Astrocyte of the cerebellum (primary cell): ENCODE measurements around the gene CCSAP.

Experiments used
- DNase-seq: peaks from one replicate; pipeline ENCODE4 v3.0.0-alpha.2; 2011; ENCODE audit warnings: low read depth
- H3K4me3 ChIP-seq: 2 replicates; pipeline ENCODE4 v1.5.1; 2011; ENCODE audit warnings: mild to moderate bottlenecking, low read depth, low read length, moderate library complexity
- in situ Hi-C: cut with HindIII; loops from 2 replicates; pipeline ENCODE4 v1.10.0; 2017; ENCODE audit warnings: low sequenced_read_pairs
- TF ChIP-seq, protein P1 (sequence below): IDR thresholded peaks from 2 replicates; pipeline ENCODE4 v1.5.1; 2012; ENCODE audit warnings: low read length, low read depth, moderate library complexity, mild to moderate bottlenecking; ENCODE audit errors: missing control alignments

Gene CCSAP

DNA sequence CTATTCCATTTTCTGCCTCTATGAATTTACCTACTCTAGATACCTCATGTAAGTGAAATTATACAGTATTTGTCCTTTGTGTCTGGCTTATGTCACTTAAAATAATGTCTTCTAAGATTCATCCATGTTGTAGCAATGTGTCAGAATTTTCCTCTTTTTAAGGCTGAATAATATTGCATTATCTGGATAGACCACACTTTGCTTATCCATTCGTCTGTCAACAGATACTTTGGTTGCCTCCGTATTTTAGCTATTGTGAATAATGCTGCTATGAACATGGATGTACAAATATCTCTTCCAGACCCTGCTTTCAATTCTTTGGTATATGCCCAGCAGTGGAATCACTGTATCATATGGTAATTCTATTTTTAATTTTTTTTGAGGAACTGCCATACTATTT, 10.1 kb upstream of the CCSAP start:
- no peak overlapping the region for H3K4me3 ChIP-seq
- TF ChIP-seq, protein P1, sequence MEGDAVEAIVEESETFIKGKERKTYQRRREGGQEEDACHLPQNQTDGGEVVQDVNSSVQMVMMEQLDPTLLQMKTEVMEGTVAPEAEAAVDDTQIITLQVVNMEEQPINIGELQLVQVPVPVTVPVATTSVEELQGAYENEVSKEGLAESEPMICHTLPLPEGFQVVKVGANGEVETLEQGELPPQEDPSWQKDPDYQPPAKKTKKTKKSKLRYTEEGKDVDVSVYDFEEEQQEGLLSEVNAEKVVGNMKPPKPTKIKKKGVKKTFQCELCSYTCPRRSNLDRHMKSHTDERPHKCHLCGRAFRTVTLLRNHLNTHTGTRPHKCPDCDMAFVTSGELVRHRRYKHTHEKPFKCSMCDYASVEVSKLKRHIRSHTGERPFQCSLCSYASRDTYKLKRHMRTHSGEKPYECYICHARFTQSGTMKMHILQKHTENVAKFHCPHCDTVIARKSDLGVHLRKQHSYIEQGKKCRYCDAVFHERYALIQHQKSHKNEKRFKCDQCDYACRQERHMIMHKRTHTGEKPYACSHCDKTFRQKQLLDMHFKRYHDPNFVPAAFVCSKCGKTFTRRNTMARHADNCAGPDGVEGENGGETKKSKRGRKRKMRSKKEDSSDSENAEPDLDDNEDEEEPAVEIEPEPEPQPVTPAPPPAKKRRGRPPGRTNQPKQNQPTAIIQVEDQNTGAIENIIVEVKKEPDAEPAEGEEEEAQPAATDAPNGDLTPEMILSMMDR = no peak
- in situ Hi-C loops = no loop called here
- DNase-seq = no peak

DNA sequence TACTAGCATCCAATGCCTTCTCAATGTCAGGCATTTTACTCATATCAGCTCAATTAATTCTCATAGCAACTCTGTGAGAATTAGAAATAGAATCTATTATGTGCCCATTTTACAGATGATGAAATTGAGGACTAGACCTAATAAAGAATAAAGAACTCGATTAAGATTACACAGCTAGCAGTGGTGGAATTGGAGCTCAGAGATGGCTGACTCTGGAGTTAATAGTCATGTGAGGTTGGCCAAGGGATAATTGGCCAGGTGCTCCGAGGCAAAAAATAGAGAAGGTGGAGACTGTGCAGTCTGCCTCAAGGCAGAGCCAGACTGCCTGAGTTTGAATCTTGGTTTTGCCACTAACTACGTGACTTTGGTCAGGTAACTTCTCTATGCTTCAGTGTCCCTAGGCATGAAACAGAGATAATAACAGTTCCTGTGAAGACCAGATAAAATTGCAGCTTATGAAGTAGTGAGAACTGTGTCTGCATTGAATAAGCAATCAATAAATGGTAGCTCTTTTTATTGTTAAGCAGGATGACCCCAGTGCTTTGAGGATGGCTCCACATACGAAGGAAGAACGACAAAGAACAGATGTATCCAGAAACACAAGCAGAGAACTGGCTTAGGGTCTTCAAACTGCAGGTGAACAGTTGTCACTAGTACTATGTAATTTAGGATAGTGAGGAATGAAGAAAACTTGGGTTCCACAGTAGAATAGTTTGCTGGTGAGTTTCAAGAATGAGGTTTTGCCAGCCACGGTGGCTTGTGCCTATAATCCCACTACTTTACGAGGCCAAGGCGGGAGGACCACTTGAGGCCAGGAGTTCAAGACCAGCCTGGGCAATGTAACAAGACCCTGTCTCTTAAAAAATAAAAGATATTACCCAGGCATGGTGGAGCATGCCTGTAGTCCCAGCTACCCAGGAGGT, 6.9 kb upstream of the CCSAP start:
- H3K4me3 ChIP-seq = no peak overlapping the region
- TF ChIP-seq, protein P1 = no peak
- DNase-seq = no peak
- in situ Hi-C loops = no loop called here

DNA sequence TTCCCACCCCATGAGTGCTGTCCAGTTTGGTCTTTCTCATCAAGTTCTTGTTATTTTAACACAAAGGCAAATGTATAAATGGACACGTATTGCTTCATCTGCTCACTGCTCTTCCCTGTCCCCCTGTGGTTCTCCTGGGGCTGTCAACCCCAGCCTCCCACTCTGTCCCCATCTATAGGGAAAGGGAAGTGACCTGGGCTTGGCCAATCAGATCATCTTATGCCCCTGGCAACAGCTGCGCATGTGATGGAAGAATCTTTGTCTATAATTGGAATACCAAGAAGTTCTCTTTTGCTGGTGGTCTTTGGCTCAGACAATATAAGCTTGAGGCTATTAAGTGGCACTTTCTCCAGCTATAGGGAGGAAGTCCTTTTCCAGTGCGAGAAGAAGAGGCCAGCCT, 4.7 kb upstream of the CCSAP start:
- TF ChIP-seq, protein P1 = no peak
- DNase-seq = no peak
- no peak overlapping the region for H3K4me3 ChIP-seq
- in situ Hi-C loops = no loop called here

DNA sequence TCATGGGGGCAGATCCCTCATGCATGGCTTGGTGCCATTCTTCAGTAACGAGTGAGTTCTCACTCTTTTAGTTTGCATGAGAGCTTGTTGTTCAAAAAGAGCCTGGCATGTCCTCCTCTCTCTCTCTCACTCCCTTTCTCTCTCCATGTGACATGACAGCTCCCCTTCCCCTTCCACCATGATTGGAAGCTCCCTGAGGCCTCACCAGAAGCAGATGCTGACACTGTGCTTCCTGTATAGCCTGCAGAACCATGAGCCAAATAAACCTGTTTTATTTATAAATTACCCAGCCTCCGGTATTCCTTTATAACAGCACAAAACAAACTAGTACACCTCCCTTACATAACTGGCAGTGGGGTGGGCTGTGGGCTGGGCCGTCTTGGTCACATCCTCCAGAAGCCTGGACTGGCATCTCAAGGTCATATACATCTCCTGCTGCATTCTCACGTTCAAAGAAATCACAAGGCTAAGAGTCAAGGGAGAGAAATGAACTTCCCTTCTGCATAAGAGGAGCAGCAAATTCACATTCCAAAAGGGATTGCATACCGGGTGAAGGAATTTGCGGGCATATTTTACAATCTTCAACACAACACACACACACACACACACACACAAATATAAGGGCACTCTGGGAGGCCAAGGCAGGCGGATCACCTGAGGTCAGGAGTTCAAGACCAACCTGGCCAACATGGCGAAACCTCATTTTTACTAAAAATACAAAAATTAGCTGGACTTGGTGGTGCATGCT, 2.3 kb upstream of the CCSAP start:
- in situ Hi-C loops = loop anchor here (5.0 kb wide), 1 partner anchor 62 kb away; no protein-coding TSS in a partner anchor
- DNase-seq = no peak
- TF ChIP-seq, protein P1 = no peak
- no peak overlapping the region for H3K4me3 ChIP-seq

DNA sequence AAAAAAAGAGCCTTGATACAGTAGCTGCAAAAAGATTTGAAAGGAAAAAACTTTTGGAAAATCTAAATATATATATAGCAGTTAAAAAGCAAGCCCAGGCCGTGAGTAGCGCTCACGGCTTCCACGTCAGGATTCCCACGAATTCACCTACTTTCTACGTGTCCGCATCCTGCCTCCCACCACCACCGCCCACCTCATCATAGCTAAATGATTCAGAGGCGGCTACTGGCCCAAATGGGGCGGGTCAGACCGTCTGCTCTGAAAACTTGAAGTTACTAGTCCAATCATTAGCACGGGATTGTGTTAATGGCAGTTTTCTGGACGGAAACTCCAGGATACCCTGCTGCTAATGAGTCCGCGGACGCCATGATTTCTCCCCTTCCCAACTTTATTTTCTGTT, 1.3 kb upstream of the CCSAP start:
- in situ Hi-C loops = loop anchor here (5.0 kb wide), 1 partner anchor 63 kb away; no protein-coding TSS in a partner anchor
- H3K4me3 ChIP-seq = no peak overlapping the region
- TF ChIP-seq, protein P1 = no peak
- no peak for DNase-seq

DNA sequence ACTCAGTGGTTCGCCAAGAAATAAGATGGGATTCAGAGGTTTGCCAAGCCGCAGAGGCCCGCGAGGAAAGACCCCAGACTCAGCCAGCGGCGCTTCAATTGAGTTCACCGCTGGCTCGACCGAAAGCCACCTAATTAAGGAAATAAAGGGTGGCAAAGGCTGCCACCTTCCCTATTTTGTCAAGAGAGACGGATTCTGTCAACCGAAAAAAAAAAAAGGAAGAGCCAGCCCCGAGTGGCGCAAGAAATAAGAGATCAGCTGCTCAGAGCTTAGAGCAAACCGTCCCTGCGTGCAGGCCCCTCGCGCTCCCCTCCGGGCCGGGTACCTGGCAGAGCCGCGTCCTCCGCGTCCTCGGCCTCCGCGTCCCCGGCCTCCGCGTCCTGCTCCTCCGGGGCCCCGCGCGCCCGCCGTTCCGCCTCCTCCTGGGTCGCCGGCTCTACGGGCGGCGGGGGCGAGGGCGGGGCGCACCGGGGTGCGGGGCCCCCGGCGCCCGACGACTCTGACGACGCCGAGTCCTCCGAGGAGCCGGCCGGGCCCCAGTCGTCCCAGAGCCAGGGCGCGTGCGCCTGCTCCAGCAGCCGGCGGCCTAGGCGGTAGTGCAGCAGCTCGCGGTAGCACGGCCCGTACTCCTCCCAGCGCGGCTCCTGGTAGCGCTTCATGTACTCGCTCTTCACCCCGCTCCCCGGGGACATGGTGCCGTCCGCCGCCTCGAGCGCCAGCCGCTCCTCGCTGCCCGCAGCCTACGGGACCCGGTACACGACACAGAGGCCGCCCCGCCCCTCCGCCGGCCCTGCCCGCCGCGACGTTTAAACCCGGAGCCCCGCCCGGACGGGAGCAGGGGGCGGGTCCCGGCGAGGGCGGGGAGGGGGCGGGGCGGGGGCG, 832 bp downstream of the CCSAP start:
- in situ Hi-C loops = loop anchor here (5.0 kb wide), 1 partner anchor 65 kb away; no protein-coding TSS in a partner anchor
- peak; percentile 6 for DNase-seq
- peak overlapping the region; percentile 74 for H3K4me3 ChIP-seq
- TF ChIP-seq, protein P1 = no peak
